ENCODE data around the gene SERINC5. TPM values are rescaled to one million over a fixed set of nuclear protein-coding genes. Genes with fewer than 3 reads are reported as not detected.

SERINC5 gene
- total RNA-seq, 1 experiment from 2014 or later: 52.3 TPM

DNA sequence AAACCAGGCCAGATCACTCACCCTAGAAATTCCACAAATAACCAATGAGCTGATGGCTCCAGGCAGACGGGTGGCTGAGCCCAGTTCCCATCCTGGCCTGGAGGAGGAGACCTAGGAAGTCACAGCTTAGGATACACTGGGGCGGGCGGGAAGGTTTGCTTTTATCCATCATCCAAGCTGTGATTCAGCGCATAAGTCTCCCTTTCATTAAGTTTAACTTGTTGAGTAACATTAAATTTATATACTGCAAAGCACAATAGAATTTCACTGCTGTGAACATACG, 165.0 kb downstream of the SERINC5 start:
- no peak overlapping the region for H3T11ph ChIP-seq (ENCODE audit: low read length)
- no peaks in the 10 kb centered on the region for H3K9me3 ChIP-seq (ENCODE audit: control insufficient read depth, low read depth, low read length)
- peaks cover 0 to 2% (median 0%) of the 10 kb centered on the region in 3 experiments; a peak in 4 of 7 replicates for H3K36me3 Mint-ChIP-seq (ENCODE audit: insufficient read depth in 1 of 3, low read depth in 3 of 3)
- no peaks in the 10 kb centered on the region for H3K27me3 Mint-ChIP-seq (ENCODE audit: low read depth)
- H3K79me2 ChIP-seq (ENCODE audit: insufficient read depth, low read length): no peaks in the 10 kb centered on the region
- no peak overlapping the region for H4K8ac ChIP-seq (replicated peaks; ENCODE audit: insufficient read length, low read depth, low read length)
- no peak overlapping the region for H2BK12ac ChIP-seq (ENCODE audit: insufficient read length, low read depth, low read length)
- H3K23ac ChIP-seq (ENCODE audit: insufficient read length, low read depth, low read length): no peak overlapping the region
- H3K27me3 ChIP-seq (ENCODE audit: insufficient read depth, low read length): no peaks in the 10 kb centered on the region
- H3K23me2 ChIP-seq (ENCODE audit: insufficient read length, low read depth, low read length, poor library complexity, severe bottlenecking): no peaks in the 10 kb centered on the region
- no peak overlapping the region for H3K18ac ChIP-seq (ENCODE audit: insufficient read length, low read depth, low read length)
- WGBS (ENCODE audit: extremely low coverage, insufficient read length, low lambda C conversion rate): no CpG with 5 or more reads among the region's 5 CpGs
- no peak overlapping the region for H2BK20ac ChIP-seq (ENCODE audit: low read depth, low read length, poor library complexity, severe bottlenecking)
- no peak overlapping the region; a peak in 1 of 7 replicates for H3K27ac Mint-ChIP-seq
- H3K14ac ChIP-seq (ENCODE audit: insufficient read depth, low read length): no peak overlapping the region
- no peak overlapping the region for H3K56ac ChIP-seq (ENCODE audit: insufficient read length, low read depth, low read length)
- H3K27ac ChIP-seq (ENCODE audit: insufficient read length, low read depth, low read length): no peak overlapping the region
- no peak overlapping the region for H4K5ac ChIP-seq (ENCODE audit: insufficient read length, low read depth, low read length)
- no peak overlapping the region for H3K4ac ChIP-seq (ENCODE audit: low read depth, low read length)
- no peak overlapping the region for H3K4me3 Mint-ChIP-seq
- no peak overlapping the region for H4K91ac ChIP-seq (ENCODE audit: insufficient read length, low read depth, low read length)
- H3K9me3 Mint-ChIP-seq: no peaks in the 10 kb centered on the region
- TF ChIP-seq, protein P1, sequence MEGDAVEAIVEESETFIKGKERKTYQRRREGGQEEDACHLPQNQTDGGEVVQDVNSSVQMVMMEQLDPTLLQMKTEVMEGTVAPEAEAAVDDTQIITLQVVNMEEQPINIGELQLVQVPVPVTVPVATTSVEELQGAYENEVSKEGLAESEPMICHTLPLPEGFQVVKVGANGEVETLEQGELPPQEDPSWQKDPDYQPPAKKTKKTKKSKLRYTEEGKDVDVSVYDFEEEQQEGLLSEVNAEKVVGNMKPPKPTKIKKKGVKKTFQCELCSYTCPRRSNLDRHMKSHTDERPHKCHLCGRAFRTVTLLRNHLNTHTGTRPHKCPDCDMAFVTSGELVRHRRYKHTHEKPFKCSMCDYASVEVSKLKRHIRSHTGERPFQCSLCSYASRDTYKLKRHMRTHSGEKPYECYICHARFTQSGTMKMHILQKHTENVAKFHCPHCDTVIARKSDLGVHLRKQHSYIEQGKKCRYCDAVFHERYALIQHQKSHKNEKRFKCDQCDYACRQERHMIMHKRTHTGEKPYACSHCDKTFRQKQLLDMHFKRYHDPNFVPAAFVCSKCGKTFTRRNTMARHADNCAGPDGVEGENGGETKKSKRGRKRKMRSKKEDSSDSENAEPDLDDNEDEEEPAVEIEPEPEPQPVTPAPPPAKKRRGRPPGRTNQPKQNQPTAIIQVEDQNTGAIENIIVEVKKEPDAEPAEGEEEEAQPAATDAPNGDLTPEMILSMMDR (conservative IDR thresholded peaks at IDR 0.05): no peak
- DNase-seq: peak; percentile 43
- H2AFZ ChIP-seq (ENCODE audit: low read length): no peak overlapping the region
- H2AK5ac ChIP-seq (ENCODE audit: insufficient read length, low read length): no peak overlapping the region
- H3K4me1 Mint-ChIP-seq: peaks cover 6 to 11% of the 10 kb centered on the region in 2 experiments; a peak in 3 of 4 replicates
- no peak overlapping the region for H3K4me2 ChIP-seq (ENCODE audit: insufficient read depth, insufficient read length, low read length)
- H2BK15ac ChIP-seq (ENCODE audit: low read depth, low read length): no peak overlapping the region
- H2BK5ac ChIP-seq (ENCODE audit: insufficient read length, low read length): no peak overlapping the region
- H3K9ac ChIP-seq (ENCODE audit: extremely low read depth, insufficient read length, low read length): no peak overlapping the region
- H4K20me1 ChIP-seq (ENCODE audit: control insufficient read depth, insufficient read depth, insufficient read length): no peaks in the 10 kb centered on the region
- H2BK120ac ChIP-seq (ENCODE audit: low read depth, low read length, poor library complexity, severe bottlenecking): no peak overlapping the region
- H3K4me1 ChIP-seq (ENCODE audit: insufficient read depth, low read length): peaks cover 4% of the 10 kb centered on the region; the same call in 1 of the 2 replicates
- H3K79me1 ChIP-seq (ENCODE audit: insufficient read depth, low read depth, low read length, poor library complexity, severe bottlenecking): no peaks in the 10 kb centered on the region

Data from H9 (cell line).